NOMO-1 treated with DMSO at 0.1 percent for 48 hours (cell line): ENCODE results near the gene GPD1L.
"Not testable (repeated sequence)": the region's sequence is repeated elsewhere in the genome, so short reads cannot be mapped to it uniquely, and the experiment has no call there.

ENCODE experiments used
- DNase-seq: peaks from one replicate; lab custom pipeline; 2025; ENCODE audit not compliant: unreplicated experiment; lab: John Stamatoyannopoulos, UW

GPD1L gene

GRCh38 chr3:32105291-32106131, 909 bp upstream of the GPD1L start:
- DNase-seq = no peak

DNA sequence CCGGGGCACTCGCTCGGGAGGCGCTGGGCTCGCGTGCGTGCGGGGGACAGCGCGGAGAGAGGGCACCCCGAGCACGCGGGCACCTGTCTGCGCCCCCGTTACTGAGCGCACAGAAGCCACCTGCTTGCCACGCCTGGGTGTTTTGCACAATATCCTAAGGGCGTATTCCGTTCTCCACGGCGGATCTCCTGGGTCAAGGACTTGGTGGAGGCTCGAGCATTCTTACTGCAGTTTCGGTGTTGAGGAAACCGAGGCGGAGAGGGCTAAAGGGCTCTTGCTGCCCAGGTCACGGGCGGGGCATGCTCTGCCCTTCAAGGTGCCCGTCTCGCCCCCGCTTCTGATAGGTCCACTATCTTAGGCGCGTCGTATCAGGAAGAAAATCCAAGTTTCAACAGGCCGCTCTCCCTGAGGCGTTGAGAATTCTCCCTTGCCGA, 526 bp downstream of the GPD1L start:
- peak; percentile 43 for DNase-seq

GRCh38 chr3:32108224-32108623, 1.8 kb downstream of the GPD1L start:
- DNase-seq = not testable (repeated sequence)

DNA sequence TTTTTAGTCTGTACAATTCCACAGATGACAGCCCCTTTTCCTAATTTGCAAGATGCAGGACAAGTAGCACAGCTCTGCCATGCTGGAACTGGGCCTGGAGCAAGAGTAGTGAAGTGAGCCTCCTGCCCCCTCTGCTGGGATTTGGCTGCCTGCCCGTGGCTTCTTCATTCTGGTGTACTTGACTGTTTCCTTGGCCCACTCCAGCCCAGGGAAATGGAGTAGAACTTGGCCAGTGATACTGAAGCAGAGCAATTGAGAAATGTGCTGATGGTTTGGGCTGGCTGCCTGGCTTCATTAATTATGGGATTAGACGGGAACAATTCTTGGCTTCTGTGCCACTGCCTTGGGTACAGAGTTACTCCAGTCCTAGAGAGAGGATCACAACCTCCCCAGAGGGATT, 2.8 kb downstream of the GPD1L start:
- no peak for DNase-seq

- DNase-seq = no peak
Observed at GRCh38 chr3:32110233-32110760, 3.9 kb downstream of the GPD1L start.

- no peak for DNase-seq
Observed at GRCh38 chr3:32111560-32111959, 5.1 kb downstream of the GPD1L start.

DNA sequence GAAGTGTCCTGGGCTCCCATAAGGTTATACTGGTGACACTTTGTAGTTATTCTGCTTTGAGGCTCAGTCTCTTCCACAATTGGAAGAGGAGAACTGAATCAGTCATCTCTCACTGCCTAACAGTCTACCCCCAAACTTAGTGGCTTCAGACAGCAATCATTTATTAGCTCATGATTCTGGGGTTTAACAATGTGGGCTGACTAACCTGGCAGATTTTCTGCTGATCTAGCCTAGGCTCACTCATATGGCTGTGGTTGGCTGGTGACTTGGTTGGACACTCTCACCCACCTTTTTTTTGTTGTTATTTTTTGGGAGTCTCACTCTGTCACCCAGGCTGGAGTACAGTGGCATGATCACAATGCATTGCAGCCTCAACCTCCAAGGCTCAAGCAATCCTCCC, 7.1 kb downstream of the GPD1L start:
- DNase-seq = no peak

DNA sequence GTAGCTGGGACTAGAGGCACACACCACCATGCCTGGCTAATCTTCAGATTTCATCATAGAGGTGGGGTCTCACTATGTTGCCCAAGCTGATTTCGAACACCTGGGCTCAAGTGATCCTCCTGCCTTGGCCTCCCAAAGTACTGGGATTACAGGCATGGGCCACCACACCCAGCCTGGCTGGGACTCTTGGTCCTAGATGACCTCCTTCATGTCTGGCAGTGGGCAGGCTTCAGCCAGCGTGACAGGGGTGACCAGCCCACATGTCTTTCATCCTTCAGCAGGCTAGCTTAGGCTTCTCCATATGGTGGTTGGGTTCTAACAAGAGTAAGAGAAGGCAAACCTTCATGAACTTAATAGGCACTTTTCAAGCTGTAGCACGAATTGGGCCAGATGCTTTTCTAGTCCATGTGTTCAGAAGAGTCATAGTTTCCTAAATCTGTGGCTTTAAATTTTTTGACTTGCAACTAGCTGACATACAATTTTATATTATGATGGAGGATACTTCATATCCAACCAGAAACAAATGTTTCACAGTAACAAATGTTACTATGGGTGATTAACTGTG, 7.6 kb downstream of the GPD1L start:
- no peak for DNase-seq

DNA sequence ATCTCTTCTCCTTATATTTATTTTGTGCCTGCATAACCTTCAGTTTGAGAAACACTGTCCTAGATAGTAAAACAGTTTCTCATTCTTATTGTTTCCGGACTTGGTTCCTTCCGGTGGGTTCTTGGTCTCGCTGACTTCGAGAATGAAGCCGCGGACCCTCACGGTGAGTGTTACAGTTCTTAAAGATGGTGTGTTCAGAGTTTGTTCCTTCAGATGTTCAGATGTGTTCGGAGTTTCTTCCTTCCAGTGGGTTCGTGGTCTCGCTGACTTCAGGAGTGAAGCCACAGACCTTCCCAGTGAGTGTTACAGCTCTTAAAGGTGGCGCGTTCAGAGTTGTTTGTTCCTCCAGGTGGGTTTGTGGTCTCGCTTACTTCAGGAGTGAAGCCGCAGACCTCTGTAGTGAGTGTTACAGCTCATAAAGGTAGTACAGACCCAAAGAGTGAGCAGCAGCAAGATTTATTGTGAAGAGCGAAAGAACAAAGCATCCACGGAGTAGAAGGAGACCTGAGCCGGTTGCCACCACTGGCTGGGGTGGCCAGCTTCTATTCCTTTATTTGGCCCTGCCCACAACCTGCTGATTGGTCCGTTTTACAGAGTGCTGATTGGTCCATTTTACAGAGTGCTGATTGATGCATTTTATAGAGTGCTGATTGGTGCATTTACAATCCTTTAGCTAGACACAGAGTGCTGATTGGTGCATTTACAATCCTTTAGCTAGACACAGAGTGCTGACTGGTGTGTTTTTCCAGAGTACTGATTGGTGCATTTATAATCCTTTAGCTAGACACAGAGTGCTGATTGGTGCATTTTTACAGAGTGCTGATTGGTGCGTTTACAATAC, 8.3 kb downstream of the GPD1L start:
- not testable (repeated sequence) for DNase-seq

DNA sequence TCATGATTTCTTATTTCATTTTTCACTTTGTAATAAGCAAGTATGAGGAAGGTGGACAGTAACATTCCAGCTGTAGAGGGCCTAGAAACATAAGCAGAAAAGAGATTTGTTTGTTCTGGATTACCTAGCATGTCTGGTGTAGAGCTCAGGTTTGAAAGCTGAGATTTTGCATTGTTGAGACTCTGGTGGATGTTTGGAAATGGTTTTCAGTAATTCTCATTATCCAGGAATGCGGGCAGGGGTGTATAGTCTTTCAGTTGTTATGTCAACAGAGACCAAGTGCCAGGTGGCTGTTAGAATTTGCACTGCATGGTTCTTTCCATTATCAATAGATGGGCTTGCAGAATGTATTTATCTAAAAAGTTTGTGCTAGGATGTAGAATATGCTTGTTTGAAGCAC, 10.9 kb downstream of the GPD1L start:
- DNase-seq = no peak

GRCh38 chr3:32118215-32118614, 11.8 kb downstream of the GPD1L start:
- DNase-seq = no peak

GRCh38 chr3:32120471-32120870, 14.1 kb downstream of the GPD1L start:
- DNase-seq = peak; percentile 82

DNA sequence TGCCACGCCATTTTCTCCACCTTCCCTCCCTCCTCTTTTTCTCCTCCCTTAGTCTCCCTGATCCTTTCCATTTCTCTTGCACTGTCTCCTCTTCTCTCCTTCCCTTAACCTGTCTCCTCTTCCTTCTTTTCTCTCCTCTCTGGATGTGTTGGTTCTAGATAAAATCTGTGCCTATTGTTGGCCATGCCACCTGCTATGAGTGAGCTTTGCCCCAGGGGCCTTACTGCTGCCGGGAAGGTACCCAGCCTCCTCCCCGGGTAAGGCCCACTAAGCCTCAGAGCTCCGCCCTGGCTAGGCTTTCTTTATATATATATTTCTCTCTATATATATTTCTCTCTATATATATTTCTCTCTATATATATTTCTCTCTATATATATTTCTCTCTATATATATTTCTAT, 14.7 kb downstream of the GPD1L start:
- DNase-seq = no peak

- no peak for DNase-seq
Observed at GRCh38 chr3:32123620-32124019, 17.2 kb downstream of the GPD1L start.

- DNase-seq = no peak
Observed at GRCh38 chr3:32125012-32125411, 18.6 kb downstream of the GPD1L start.

- no peak for DNase-seq
Observed at GRCh38 chr3:32126305-32127015, 20.0 kb downstream of the GPD1L start.

GRCh38 chr3:32127219-32127826, 20.9 kb downstream of the GPD1L start:
- no peak for DNase-seq

- no peak for DNase-seq
Observed at GRCh38 chr3:32128936-32129335, 22.5 kb downstream of the GPD1L start.

DNA sequence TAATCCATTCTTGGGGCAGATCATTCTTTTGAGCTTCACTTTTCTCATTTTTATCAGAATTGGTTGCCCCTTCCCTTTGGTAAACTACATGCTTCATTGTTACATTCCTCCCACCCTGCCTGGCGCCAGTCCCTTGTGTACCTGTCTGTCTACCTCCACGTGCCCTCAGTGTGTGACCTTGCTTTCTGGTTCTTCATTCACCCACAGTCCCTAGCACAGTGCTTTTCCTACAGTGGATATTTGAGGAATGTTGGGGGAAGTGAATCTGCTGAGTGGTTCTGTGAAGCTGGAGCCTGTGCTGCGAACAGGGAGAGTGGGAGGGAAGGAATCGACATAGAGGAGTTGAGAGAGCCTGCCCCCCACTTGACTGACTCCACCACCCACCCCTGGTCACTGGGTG, 23.4 kb downstream of the GPD1L start:
- DNase-seq = no peak

DNA sequence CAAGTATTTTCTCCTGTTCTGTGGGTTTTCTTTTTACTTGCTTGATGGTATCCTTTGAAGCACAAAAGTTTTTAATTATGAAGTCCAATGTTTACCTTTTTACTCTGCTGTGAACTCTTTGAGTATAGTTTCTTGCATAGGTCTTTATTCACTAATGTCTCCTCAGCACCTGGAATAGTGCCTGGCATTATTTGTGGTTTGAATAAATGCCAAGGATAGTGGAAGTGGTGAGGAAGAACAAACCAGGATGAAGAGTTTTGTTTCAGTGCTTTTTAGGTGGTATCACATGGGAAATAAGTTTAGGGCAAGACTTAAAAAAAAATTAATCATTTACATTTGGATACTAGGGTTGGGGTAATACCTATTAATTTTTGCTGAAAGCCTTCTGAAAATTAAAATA, 25.7 kb downstream of the GPD1L start:
- no peak for DNase-seq

GRCh38 chr3:32132706-32133105, 26.3 kb downstream of the GPD1L start:
- no peak for DNase-seq
